ENCODE measurements around the gene RRAS2. TPM values are rescaled to one million over a fixed set of nuclear protein-coding genes. Genes with fewer than 3 reads are reported as not detected.
A peak's percentile ranks its signal among the peaks of the same experiment; 100 is the strongest.

The RRAS2 gene
- total and polyA plus RNA-seq, 2 of the 4 experiments (the other 2 are of a cell fraction) = 85.5 to 106 TPM

GRCh38 chr11:14334893-14335292 is 24.1 kb downstream of the RRAS2 start:
- Histone ChIP-seq H3K18ac (ENCODE audit: low read depth, low read length) (peak overlapping the region; percentile 57; the same call in 1 of the 2 replicates), H3K4ac (ENCODE audit: low read depth, low read length) (no peak overlapping the region), H3K36me3 (ENCODE audit: control insufficient read depth, insufficient read depth, low read length) (no peaks in the 10 kb centered on the region), H2AK9ac (replicated peaks; ENCODE audit: low read depth, low read length, poor library complexity) (no peak overlapping the region), H4K20me1 (ENCODE audit: insufficient read depth, low read length) (peaks cover 58% of the 10 kb centered on the region), H3K9me3 (ENCODE audit: control insufficient read depth, insufficient read depth, low read length) (no peaks in the 10 kb centered on the region; the same call in 1 of the 2 replicates), H3K4me1 (ENCODE audit: control insufficient read depth, insufficient read depth, low read length) (peaks cover 5% of the 10 kb centered on the region), H3K79me1 (ENCODE audit: low read depth in 1 of 2, low read length in 2 of 2) (peaks cover 6 to 55% of the 10 kb centered on the region in 2 experiments), H4K5ac (ENCODE audit: low read depth, low read length) (peak overlapping the region; percentile 54; the same call in 1 of the 2 replicates), H2BK120ac (ENCODE audit: low read depth, low read length) (no peak overlapping the region), H3K9ac (ENCODE audit: low read depth, low read length) (no peak overlapping the region), H3K4me2 (ENCODE audit: low read depth, low read length) (no peak overlapping the region), H3K14ac (replicated peaks; ENCODE audit: low read depth, low read length) (no peak overlapping the region), H3K4me3 (ENCODE audit: insufficient read depth, low read depth, low read length) (no peak overlapping the region), H3K56ac (ENCODE audit: extremely low read depth, insufficient read depth, low read length) (no peak overlapping the region), H2BK20ac (ENCODE audit: low read depth, low read length) (no peak overlapping the region), H2AK5ac (ENCODE audit: low read depth, low read length) (peak overlapping the region; percentile 27; the same call in 1 of the 2 replicates), H3K23ac (ENCODE audit: low read depth, low read length) (no peak overlapping the region), H3K9me1 (ENCODE audit: insufficient read depth, low read length) (no peaks in the 10 kb centered on the region), H3K27ac (ENCODE audit: insufficient read depth, low read length) (no peak overlapping the region), H2BK5ac (ENCODE audit: low read depth, low read length, poor library complexity, severe bottlenecking) (no peak overlapping the region), H2AFZ (replicated peaks; ENCODE audit: low read length, poor library complexity) (no peak overlapping the region), H4K8ac (ENCODE audit: low read depth in 2 of 2, low read length in 2 of 2) (no peak overlapping the region), H3K27me3 (ENCODE audit: control insufficient read depth, insufficient read depth, low read length) (no peaks in the 10 kb centered on the region), H4K91ac (ENCODE audit: insufficient read depth, low read depth, low read length) (no peak overlapping the region), H2BK15ac (ENCODE audit: low read depth, low read length) (no peak overlapping the region; the same call in 2 of the 3 replicates)
- no CpG with 5 or more reads among the region's 2 CpGs for WGBS, 2 experiments (ENCODE audit: extremely low coverage in 2 of 2, insufficient read length in 1 of 2)
- ChIA-PET POLR2A (ENCODE audit: unreplicated experiment) (no interaction called here), CTCF (no interaction called here)
- ATAC-seq (ENCODE audit: low read depth) (no peak), DNase-seq (no peak)
- no TSS peak for BruUV-seq (replicated peaks)
- TF ChIP-seq CTCF (conservative IDR thresholded peaks at IDR 0.05; ENCODE audit: low read depth, low read length) (no peak), FOS (IDR thresholded peaks at IDR 0.05; ENCODE audit: low read depth, low read length) (no peak), RFX5 (IDR thresholded peaks at IDR 0.05; ENCODE audit: low read depth, low read length) (no peak), USF2 (IDR thresholded peaks at IDR 0.05; ENCODE audit: low read depth, low read length) (no peak), CHD1 (IDR thresholded peaks at IDR 0.05; ENCODE audit: low read depth, low read length) (no peak), MXI1 (IDR thresholded peaks at IDR 0.05; ENCODE audit: borderline replicate concordance, low read depth, low read length) (no peak), CEBPB (IDR thresholded peaks at IDR 0.05; ENCODE audit: low read depth, low read length) (no peak), SMC3 (IDR thresholded peaks at IDR 0.05; ENCODE audit: low read depth, low read length) (no peak), MAZ (IDR thresholded peaks at IDR 0.05; ENCODE audit: borderline replicate concordance, low read depth, low read length) (no peak), RAD21 (IDR thresholded peaks at IDR 0.05; ENCODE audit: low read length) (no peak), RCOR1 (IDR thresholded peaks at IDR 0.05; ENCODE audit: insufficient replicate concordance, low read length) (no peak), ELK1 (IDR thresholded peaks at IDR 0.05; ENCODE audit: borderline replicate concordance, low read depth, low read length) (no peak), BHLHE40 (IDR thresholded peaks at IDR 0.05; ENCODE audit: low read depth, low read length) (no peak), MAFK (IDR thresholded peaks at IDR 0.05; ENCODE audit: low read depth, low read length) (no peak), NFE2L2 (IDR thresholded peaks at IDR 0.05; ENCODE audit: low read depth, low read length) (no peak), POLR2A (IDR thresholded peaks at IDR 0.05; ENCODE audit: low read depth, low read length) (no peak)
- intact Hi-C loops (cut with micrococcal nuclease) = no loop called here
- in situ Hi-C loops (cut with MboI; ENCODE audit: low sequenced_read_pairs) = no loop called here
- dilution Hi-C loops (cut with HindIII; ENCODE audit: low sequenced_read_pairs, unreplicated experiment) = no loop called here
